ENCODE measurements around the gene FOCAD.
"Not testable (repeated sequence)": the region's sequence is repeated elsewhere in the genome, so short reads cannot be mapped to it uniquely, and the experiment has no call there.

Gene FOCAD

GRCh38 chr9:20671635-20672034, 12.4 kb upstream of the FOCAD start:
- Histone ChIP-seq H3K4me3 (ENCODE audit: insufficient read depth, low read depth, low read length) (no peak overlapping the region), H3K27ac (ENCODE audit: insufficient read depth, low read depth, low read length, poor library complexity, severe bottlenecking) (no peak overlapping the region), H3K36me3 (ENCODE audit: control insufficient read depth, insufficient read depth, low read length) (no peaks in the 10 kb centered on the region), H3K4me1 (ENCODE audit: control insufficient read depth, insufficient read depth, low read length) (peaks cover 7% of the 10 kb centered on the region), H3K27me3 (ENCODE audit: control insufficient read depth, insufficient read depth, low read length, poor library complexity, severe bottlenecking) (no peaks in the 10 kb centered on the region), H3K9me3 (ENCODE audit: control insufficient read depth, low read length) (no peaks in the 10 kb centered on the region)
- WGBS, 2 experiments: 95 to 98% methylated on average over 3 to 4 of the region's 4 CpGs

DNA sequence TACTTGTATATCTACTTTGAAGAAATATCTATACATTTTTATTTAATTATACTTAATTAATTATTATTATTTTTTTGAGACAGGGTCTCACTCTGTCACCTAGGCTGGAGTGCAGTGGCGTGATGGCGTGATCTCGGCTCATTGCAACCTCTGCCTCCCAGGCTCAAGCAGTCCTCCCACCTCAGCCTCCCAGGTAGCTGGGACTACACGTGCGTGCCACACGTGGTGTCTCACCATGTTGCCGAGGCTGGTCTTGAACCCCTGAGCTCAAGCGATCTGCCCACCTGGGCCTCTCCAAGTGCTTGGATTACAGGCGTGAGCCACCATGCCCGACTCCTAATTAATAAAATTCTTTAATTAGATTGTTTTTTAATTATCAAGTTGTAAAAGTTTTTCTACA, 10.5 kb upstream of the FOCAD start:
- 94 to 97% methylated on average over 8 of the region's 10 CpGs for WGBS, 2 experiments
- H3K4me1 ChIP-seq (ENCODE audit: control insufficient read depth, insufficient read depth, low read length); H3K27ac ChIP-seq (ENCODE audit: insufficient read depth, low read depth, low read length, poor library complexity, severe bottlenecking); H3K36me3 ChIP-seq (ENCODE audit: control insufficient read depth, insufficient read depth, low read length); H3K27me3 ChIP-seq (ENCODE audit: control insufficient read depth, insufficient read depth, low read length, poor library complexity, severe bottlenecking); H3K4me3 ChIP-seq (ENCODE audit: insufficient read depth, low read depth, low read length); H3K9me3 ChIP-seq (ENCODE audit: control insufficient read depth, low read length): not testable (repeated sequence)

DNA sequence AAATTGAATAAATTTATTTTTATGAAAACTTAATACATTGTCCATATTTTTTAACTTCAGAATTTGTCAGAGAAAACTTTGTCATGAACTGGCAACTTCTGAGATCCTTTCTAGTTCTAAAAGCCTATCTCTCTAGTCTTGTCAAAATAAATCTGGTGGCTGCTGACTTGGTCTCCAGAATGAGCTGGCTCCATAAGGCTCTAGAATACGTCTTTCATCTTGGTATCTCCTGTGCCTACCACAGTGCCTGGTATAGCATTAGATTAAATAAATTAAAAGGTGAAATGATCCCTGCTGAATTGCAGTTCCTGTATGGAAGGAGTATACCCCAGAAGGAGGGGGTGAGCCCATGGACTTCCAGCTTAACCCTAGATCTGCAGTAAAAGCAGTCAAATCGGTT, 2.6 kb upstream of the FOCAD start:
- H3K27ac ChIP-seq (ENCODE audit: insufficient read depth, low read depth, low read length, poor library complexity, severe bottlenecking): no peak overlapping the region
- H3K4me1 ChIP-seq (ENCODE audit: control insufficient read depth, insufficient read depth, low read length): peaks cover 7% of the 10 kb centered on the region
- 87 to 99% methylated on average over 2 of the region's 2 CpGs for WGBS, 2 experiments
- H3K27me3 ChIP-seq (ENCODE audit: control insufficient read depth, insufficient read depth, low read length, poor library complexity, severe bottlenecking): no peaks in the 10 kb centered on the region
- peaks cover 4% of the 10 kb centered on the region for H3K36me3 ChIP-seq (ENCODE audit: control insufficient read depth, insufficient read depth, low read length)
- no peak overlapping the region for H3K4me3 ChIP-seq (ENCODE audit: insufficient read depth, low read depth, low read length)
- no peaks in the 10 kb centered on the region for H3K9me3 ChIP-seq (ENCODE audit: control insufficient read depth, low read length)

DNA sequence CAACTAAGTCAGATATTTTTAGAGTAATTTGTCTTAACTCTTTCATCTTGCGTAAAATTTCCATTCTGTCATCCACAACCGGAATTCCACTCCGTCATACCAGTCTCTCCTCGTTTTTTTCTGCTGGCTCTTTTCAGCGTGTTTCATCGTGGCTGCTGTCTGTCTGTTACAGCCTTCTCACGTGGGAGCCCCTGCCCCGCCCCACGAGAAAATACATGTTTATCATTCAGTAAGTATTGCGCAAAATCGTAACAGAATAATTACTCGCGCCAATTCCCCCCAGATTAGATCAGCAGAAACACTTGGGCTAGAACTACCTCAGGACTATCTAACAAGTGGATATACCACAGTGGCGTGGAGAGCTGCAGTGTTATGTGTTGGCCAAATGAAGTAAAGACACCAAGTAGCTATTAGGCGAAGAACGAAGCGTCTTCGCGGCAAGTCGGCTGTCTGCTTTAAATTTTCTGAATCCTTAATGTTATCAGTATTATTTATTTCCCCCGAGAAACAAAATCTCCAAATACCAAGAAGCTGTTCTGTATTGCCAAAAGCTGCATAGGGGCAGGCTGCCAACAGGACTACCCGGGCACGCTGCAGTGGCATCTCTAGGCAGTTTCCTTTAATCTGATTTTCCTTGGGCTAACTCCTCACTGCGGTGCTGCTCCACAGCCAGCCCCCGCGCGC, 566 bp upstream of the FOCAD start:
- WGBS, 2 experiments: 42 to 43% methylated on average over 27 of the region's 27 CpGs
- H3K27ac ChIP-seq (ENCODE audit: insufficient read depth, low read depth, low read length, poor library complexity, severe bottlenecking): peak overlapping the region; percentile 19

GRCh38 chr9:20684875-20685696, 1.0 kb downstream of the FOCAD start:
- peaks cover 7% of the 10 kb centered on the region for H3K4me1 ChIP-seq (ENCODE audit: control insufficient read depth, insufficient read depth, low read length)
- 51 to 59% methylated on average over 9 to 10 of the region's 10 CpGs for WGBS, 2 experiments
- no peak overlapping the region for H3K27ac ChIP-seq (ENCODE audit: insufficient read depth, low read depth, low read length, poor library complexity, severe bottlenecking)
- no peaks in the 10 kb centered on the region for H3K27me3 ChIP-seq (ENCODE audit: control insufficient read depth, insufficient read depth, low read length, poor library complexity, severe bottlenecking)
- H3K9me3 ChIP-seq (ENCODE audit: control insufficient read depth, low read length): no peaks in the 10 kb centered on the region
- H3K36me3 ChIP-seq (ENCODE audit: control insufficient read depth, insufficient read depth, low read length): no peaks in the 10 kb centered on the region
- H3K4me3 ChIP-seq (ENCODE audit: insufficient read depth, low read depth, low read length): peak overlapping the region; percentile 71

More for the DNA sequence above, 566 bp upstream of the FOCAD start:
- Histone ChIP-seq H3K4me3 (ENCODE audit: insufficient read depth, low read depth, low read length) (peak overlapping the region; percentile 71), H3K9me3 (ENCODE audit: control insufficient read depth, low read length) (no peaks in the 10 kb centered on the region), H3K27me3 (ENCODE audit: control insufficient read depth, insufficient read depth, low read length, poor library complexity, severe bottlenecking) (no peaks in the 10 kb centered on the region), H3K4me1 (ENCODE audit: control insufficient read depth, insufficient read depth, low read length) (peaks cover 7% of the 10 kb centered on the region), H3K36me3 (ENCODE audit: control insufficient read depth, insufficient read depth, low read length) (no peaks in the 10 kb centered on the region)

DNA sequence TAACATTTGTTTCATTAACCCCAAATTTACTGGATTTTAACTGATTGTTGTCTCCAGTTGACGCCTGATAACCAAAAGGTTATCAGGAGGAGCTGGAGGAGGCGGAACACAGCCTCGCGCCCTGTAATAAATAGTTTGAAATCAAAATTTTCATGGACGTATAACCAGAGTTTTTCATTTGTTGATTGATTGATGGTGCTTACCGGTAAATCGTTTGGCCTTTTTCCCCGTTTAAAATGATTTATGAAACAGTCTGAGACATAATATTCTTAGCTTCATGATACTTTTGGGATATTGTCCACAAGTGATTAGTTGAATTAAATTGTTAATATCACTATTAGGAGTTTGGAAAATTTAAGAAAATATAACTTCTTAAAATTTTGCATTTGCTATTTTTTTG, 1.7 kb downstream of the FOCAD start:
- WGBS, 2 experiments: 97 to 98% methylated on average over 7 to 8 of the region's 8 CpGs
- Histone ChIP-seq H3K4me1 (ENCODE audit: control insufficient read depth, insufficient read depth, low read length) (peaks cover 7% of the 10 kb centered on the region), H3K27ac (ENCODE audit: insufficient read depth, low read depth, low read length, poor library complexity, severe bottlenecking) (no peak overlapping the region), H3K4me3 (ENCODE audit: insufficient read depth, low read depth, low read length) (no peak overlapping the region), H3K9me3 (ENCODE audit: control insufficient read depth, low read length) (no peaks in the 10 kb centered on the region), H3K27me3 (ENCODE audit: control insufficient read depth, insufficient read depth, low read length, poor library complexity, severe bottlenecking) (no peaks in the 10 kb centered on the region), H3K36me3 (ENCODE audit: control insufficient read depth, insufficient read depth, low read length) (no peaks in the 10 kb centered on the region)

- no peaks in the 10 kb centered on the region for H3K9me3 ChIP-seq (ENCODE audit: control insufficient read depth, low read length)
- H3K4me1 ChIP-seq (ENCODE audit: control insufficient read depth, insufficient read depth, low read length): peaks cover 11% of the 10 kb centered on the region
- H3K27ac ChIP-seq (ENCODE audit: insufficient read depth, low read depth, low read length, poor library complexity, severe bottlenecking): no peak overlapping the region
- 90 to 100% methylated on average over 2 of the region's 2 CpGs for WGBS, 2 experiments
- no peaks in the 10 kb centered on the region for H3K27me3 ChIP-seq (ENCODE audit: control insufficient read depth, insufficient read depth, low read length, poor library complexity, severe bottlenecking)
- H3K4me3 ChIP-seq (ENCODE audit: insufficient read depth, low read depth, low read length): no peak overlapping the region
- H3K36me3 ChIP-seq (ENCODE audit: control insufficient read depth, insufficient read depth, low read length): no peaks in the 10 kb centered on the region
Measured at GRCh38 chr9:20689833-20690232, 5.8 kb downstream of the FOCAD start.

DNA sequence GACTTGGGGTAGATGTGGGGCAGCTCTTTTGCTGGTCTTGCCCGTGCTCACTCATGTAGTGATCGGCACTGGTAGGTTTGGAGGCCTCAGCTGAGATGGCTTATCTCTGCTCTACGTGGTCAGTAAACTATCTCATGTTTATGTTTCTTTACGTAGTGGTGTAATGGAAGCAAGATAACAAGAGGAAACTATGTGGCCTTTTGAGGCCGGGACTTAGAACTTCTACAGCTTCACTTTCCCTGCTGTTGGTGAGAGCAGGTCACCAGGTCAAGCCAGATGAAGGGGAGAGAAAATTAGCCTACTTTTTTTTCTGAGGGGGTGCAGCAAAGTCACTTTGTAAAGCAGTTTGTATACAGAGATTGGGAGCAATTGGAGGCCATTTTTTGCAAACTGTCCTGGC, 8.5 kb downstream of the FOCAD start:
- Histone ChIP-seq H3K36me3 (ENCODE audit: control insufficient read depth, insufficient read depth, low read length) (no peaks in the 10 kb centered on the region), H3K9me3 (ENCODE audit: control insufficient read depth, low read length) (no peaks in the 10 kb centered on the region), H3K4me1 (ENCODE audit: control insufficient read depth, insufficient read depth, low read length) (peaks cover 6% of the 10 kb centered on the region), H3K27me3 (ENCODE audit: control insufficient read depth, insufficient read depth, low read length, poor library complexity, severe bottlenecking) (no peaks in the 10 kb centered on the region), H3K27ac (ENCODE audit: insufficient read depth, low read depth, low read length, poor library complexity, severe bottlenecking) (no peak overlapping the region), H3K4me3 (ENCODE audit: insufficient read depth, low read depth, low read length) (no peak overlapping the region)
- 88 to 92% methylated on average over 5 of the region's 5 CpGs for WGBS, 2 experiments

GRCh38 chr9:20693068-20693467, 9.0 kb downstream of the FOCAD start:
- Histone ChIP-seq H3K36me3 (ENCODE audit: control insufficient read depth, insufficient read depth, low read length) (no peaks in the 10 kb centered on the region), H3K27me3 (ENCODE audit: control insufficient read depth, insufficient read depth, low read length, poor library complexity, severe bottlenecking) (no peaks in the 10 kb centered on the region), H3K9me3 (ENCODE audit: control insufficient read depth, low read length) (no peaks in the 10 kb centered on the region), H3K4me3 (ENCODE audit: insufficient read depth, low read depth, low read length) (no peak overlapping the region), H3K27ac (ENCODE audit: insufficient read depth, low read depth, low read length, poor library complexity, severe bottlenecking) (no peak overlapping the region), H3K4me1 (ENCODE audit: control insufficient read depth, insufficient read depth, low read length) (peaks cover 6% of the 10 kb centered on the region)
- 86 to 90% methylated on average over 4 of the region's 4 CpGs for WGBS, 2 experiments

DNA sequence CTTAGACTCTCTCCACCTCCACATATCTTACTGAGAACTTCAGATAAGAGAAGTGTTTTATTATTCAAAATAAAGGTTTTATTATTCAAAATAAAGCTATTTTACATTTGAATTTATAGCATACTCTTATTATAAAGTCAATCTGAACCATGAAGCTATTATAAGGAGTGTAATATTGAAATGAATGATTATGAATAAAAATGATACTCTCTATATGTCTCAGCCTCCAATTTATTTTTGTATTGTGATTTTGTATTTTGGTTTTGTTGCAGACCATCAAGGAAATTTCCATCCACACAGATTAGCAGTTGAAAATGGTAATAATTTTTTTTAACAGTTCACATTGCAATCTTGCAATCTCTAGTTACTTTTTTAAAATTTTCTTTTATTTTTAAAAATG, 10.2 kb downstream of the FOCAD start:
- Histone ChIP-seq H3K4me3 (ENCODE audit: insufficient read depth, low read depth, low read length) (no peak overlapping the region), H3K27ac (ENCODE audit: insufficient read depth, low read depth, low read length, poor library complexity, severe bottlenecking) (no peak overlapping the region), H3K36me3 (ENCODE audit: control insufficient read depth, insufficient read depth, low read length) (no peaks in the 10 kb centered on the region), H3K4me1 (ENCODE audit: control insufficient read depth, insufficient read depth, low read length) (peaks cover 6% of the 10 kb centered on the region), H3K9me3 (ENCODE audit: control insufficient read depth, low read length) (no peaks in the 10 kb centered on the region), H3K27me3 (ENCODE audit: control insufficient read depth, insufficient read depth, low read length, poor library complexity, severe bottlenecking) (no peaks in the 10 kb centered on the region)

Measured in ectodermal cell (in vitro differentiated cells).